PC-9 (cell line): Measurements from ENCODE around the gene CD74. TPM values are rescaled to one million over a fixed set of nuclear protein-coding genes. Genes with fewer than 3 reads are reported as not detected.

Experiments used
- BruUV-seq: library from RNA; stranded (reverse); fragments of 400-500 nt; replicated peaks from 2 replicates; lab custom pipeline; 2021; lab: Mats Ljungman, UMichigan
- CTCF ChIA-PET: fragments of 300-600 bp; sonication (Branson Sonifier 250); formaldehyde crosslinking; loops from one replicate; lab custom pipeline; 2022; ENCODE audit warnings: antibody characterized with exemption; lab: Charles Lee
- POLR2A ChIA-PET: fragments of 300-600 bp; sonication (Branson Sonifier 250); formaldehyde crosslinking; loops from one replicate; lab custom pipeline; 2022; ENCODE audit warnings: antibody characterized with exemption; ENCODE audit not compliant: unreplicated experiment; lab: Charles Lee
- DNase-seq, 2 experiments: peaks; one replicate each; pipeline versions ENCODE4 v3.0.0 to v3.0.0-alpha.2; 2015 to 2022; ENCODE audit warnings: mixed read lengths in 1 of 2
- H2AFZ ChIP-seq: fragments of 200-600 bp; sonication (generic); 2 replicates; pipeline ENCODE4 v1.8.1; 2017; ENCODE audit warnings: antibody characterized with exemption
- H3F3A ChIP-seq: fragments of 200-600 bp; sonication (generic); 2 replicates; pipeline ENCODE4 v1.8.1; 2017; ENCODE audit warnings: antibody characterized with exemption, mild to moderate bottlenecking, low read depth; ENCODE audit not compliant: insufficient read depth
- H3K27ac ChIP-seq: fragments of 200-600 bp; sonication (generic); 2 replicates; pipeline ENCODE4 v1.6.1; 2016; ENCODE audit warnings: mixed run types
- H3K27me3 ChIP-seq: fragments of 200-600 bp; sonication (generic); 2 replicates; pipeline ENCODE4 v1.6.1; 2016; ENCODE audit warnings: low read depth, mixed run types; ENCODE audit not compliant: insufficient read depth
- H3K36me3 ChIP-seq: fragments of 200-600 bp; sonication (generic); 2 replicates; pipeline ENCODE4 v1.6.1; 2016; ENCODE audit warnings: low read depth, mixed run types
- H3K4me1 ChIP-seq: fragments of 200-600 bp; sonication (generic); replicated peaks from 2 replicates; pipeline ENCODE4 v1.6.1; 2016; ENCODE audit warnings: mixed run types; ENCODE audit not compliant: insufficient read depth
- H3K4me2 ChIP-seq: fragments of 200-600 bp; sonication (generic); 2 replicates; pipeline ENCODE4 v1.6.1; 2017; ENCODE audit warnings: mixed run types
- H3K4me3 ChIP-seq: fragments of 200-600 bp; sonication (generic); 2 replicates; pipeline ENCODE4 v1.6.1; 2016; ENCODE audit warnings: mixed run types
- H3K79me2 ChIP-seq: fragments of 200-600 bp; sonication (generic); 2 replicates; pipeline ENCODE4 v1.6.1; 2017; ENCODE audit warnings: low read depth, mixed run types
- H3K9me2 ChIP-seq: fragments of 200-600 bp; sonication (generic); 2 replicates; pipeline ENCODE4 v1.8.1; 2017; ENCODE audit warnings: mild to moderate bottlenecking; ENCODE audit not compliant: insufficient read depth
- H3K9me3 ChIP-seq: fragments of 200-600 bp; sonication (generic); 2 replicates; pipeline ENCODE4 v1.8.1; 2016; ENCODE audit warnings: low read depth; ENCODE audit not compliant: insufficient read depth
- H4K20me1 ChIP-seq: fragments of 200-600 bp; sonication (generic); 2 replicates; pipeline ENCODE4 v1.8.1; 2017; ENCODE audit not compliant: insufficient read depth
- CTCF ChIP-seq: fragments of 200-600 bp; sonication (generic); conservative IDR thresholded peaks from 2 replicates; pipeline ENCODE4 v1.6.1; 2017; ENCODE audit warnings: mixed run types, antibody characterized with exemption, mild to moderate bottlenecking, moderate library complexity
- EZH2 ChIP-seq: fragments of 200-600 bp; sonication (generic); IDR thresholded peaks from 2 replicates; pipeline ENCODE4 v1.8.0; 2017; ENCODE audit warnings: antibody characterized with exemption, low read depth
- intact Hi-C: fragments of 100-400 bp; cut with micrococcal nuclease; formaldehyde crosslinking; loops from one replicate; pipeline ENCODE4 v1.10.0; 2022; ENCODE audit not compliant: unreplicated experiment
- total RNA-seq: library from RNA; stranded (reverse); gene quantifications from 2 replicates; pipeline ENCODE4 v1.2.3, GENCODE V29; 2021

The CD74 gene
- total RNA-seq, 1 experiment from 2014 or later = 52.0 TPM

GRCh38 chr5:150397782-150398721, 14.7 kb downstream of the CD74 start:
- intact Hi-C loops = loop anchor here (5.0 kb wide), 1 partner anchor 39 kb away; no protein-coding TSS in a partner anchor
- Histone ChIP-seq H3K4me3 (no peak overlapping the region), H2AFZ (no peak overlapping the region), H4K20me1 (no peaks in the 10 kb centered on the region), H3K4me1 (no peaks in the 10 kb centered on the region), H3K36me3 (no peaks in the 10 kb centered on the region), H3K4me2 (no peak overlapping the region), H3K9me2 (no peaks in the 10 kb centered on the region), H3K27me3 (no peaks in the 10 kb centered on the region), H3F3A (0 out of 2 replicates have a peak, but pooled peaks cover 5% of the 10 kb centered on the region), H3K27ac (no peak overlapping the region), H3K79me2 (no peaks in the 10 kb centered on the region), H3K9me3 (no peaks in the 10 kb centered on the region)
- ChIA-PET CTCF (interaction anchor here (0.6 kb wide), 1 partner anchor 668 kb away, joined by 3 read pairs; the partner anchor contains the start of gene PPARGC1B), POLR2A (no interaction called here)
- TF ChIP-seq EZH2 = no peak
- TF ChIP-seq CTCF = no peak; the same call in 1 of the 2 replicates
- no TSS peak for BruUV-seq
- no peak for DNase-seq

GRCh38 chr5:150397146-150397781, 15.4 kb downstream of the CD74 start:
- DNase-seq = no peak
- CTCF ChIA-PET = interaction anchor here (0.6 kb wide), 1 partner anchor 238 kb away, joined by 3 read pairs; no protein-coding TSS in a partner anchor
- Histone ChIP-seq H3K9me3 (no peaks in the 10 kb centered on the region), H3K36me3 (no peaks in the 10 kb centered on the region), H3F3A (0 out of 2 replicates have a peak, but pooled peaks cover 5% of the 10 kb centered on the region), H3K79me2 (no peaks in the 10 kb centered on the region), H3K27ac (no peak overlapping the region), H3K27me3 (no peaks in the 10 kb centered on the region), H3K4me3 (no peak overlapping the region), H2AFZ (no peak overlapping the region), H4K20me1 (no peaks in the 10 kb centered on the region), H3K9me2 (no peaks in the 10 kb centered on the region), H3K4me2 (no peak overlapping the region), H3K4me1 (no peaks in the 10 kb centered on the region)
- BruUV-seq = no TSS peak
- intact Hi-C loops = loop anchor here (5.0 kb wide), 1 partner anchor 40 kb away; no protein-coding TSS in a partner anchor
- POLR2A ChIA-PET = no interaction called here
- TF ChIP-seq CTCF (no peak), EZH2 (no peak)

- BruUV-seq = no TSS peak
- no peaks in the 10 kb centered on the region for H3K79me2 ChIP-seq
- no peak for TF ChIP-seq EZH2
- no peak for TF ChIP-seq CTCF
- H4K20me1 ChIP-seq = no peaks in the 10 kb centered on the region
- no peaks in the 10 kb centered on the region for H3K9me3 ChIP-seq
- intact Hi-C loops = loop anchor here (5.0 kb wide), 1 partner anchor 41 kb away; no protein-coding TSS in a partner anchor
- no peaks in the 10 kb centered on the region for H3K4me1 ChIP-seq
- H3K36me3 ChIP-seq = no peaks in the 10 kb centered on the region
- H3K27me3 ChIP-seq = no peaks in the 10 kb centered on the region
- CTCF ChIA-PET = no interaction called here
- no peak for DNase-seq
- no peak overlapping the region for H3K4me2 ChIP-seq
- H3K27ac ChIP-seq = no peak overlapping the region
- H2AFZ ChIP-seq = no peak overlapping the region
- no peaks in the 10 kb centered on the region for H3K9me2 ChIP-seq
- POLR2A ChIA-PET = no interaction called here
- H3K4me3 ChIP-seq = no peak overlapping the region
- H3F3A ChIP-seq = 0 out of 2 replicates have a peak, but pooled peaks cover 5% of the 10 kb centered on the region
Observed at GRCh38 chr5:150396267-150396666, 16.4 kb downstream of the CD74 start.
